B cell (primary cell): Measurements from ENCODE around the gene LSM14B. TPM values are rescaled to one million over a fixed set of nuclear protein-coding genes. Genes with fewer than 3 reads are reported as not detected.

ENCODE experiments used
- ATAC-seq: fragments of 200-7000 bp; cut with Tn5 transposase; one replicate; pipeline ENCODE4 v1.10.0; 2021; ENCODE audit warnings: low read depth, mild to moderate bottlenecking, moderate number of reproducible peaks, moderate library complexity
- CTCF ChIA-PET: fragments of 350-600 bp; sonication (Branson Sonifier 250); formaldehyde crosslinking; loops from one replicate; lab custom pipeline; 2021; ENCODE audit warnings: antibody characterized with exemption, inconsistent platforms; lab: Charles Lee
- POLR2A ChIA-PET: fragments of 350-600 bp; sonication (Branson Sonifier 250); formaldehyde crosslinking; loops from one replicate; lab custom pipeline; 2021; ENCODE audit warnings: antibody characterized with exemption; lab: Charles Lee
- DNase-seq: peaks from one replicate; pipeline ENCODE4 v3.0.0; 2013
- H2AFZ ChIP-seq: 2 replicates; pipeline ENCODE4 v1.6.1; 2012; ENCODE audit warnings: mild to moderate bottlenecking, low read depth, low read length; ENCODE audit not compliant: insufficient read depth, poor library complexity, severe bottlenecking
- H3K27ac ChIP-seq, 2 donors: 1 replicate in 1 of 2; 2 replicates in 1 of 2; pipeline ENCODE4 v1.5.1; 2012 to 2013; ENCODE audit warnings: low read length in 2 of 2, mild to moderate bottlenecking in 2 of 2, moderate library complexity in 1 of 2
- H3K27me3 ChIP-seq, 4 experiments: fragments of 200-600 bp in 1 of 4; sonication (generic) in 1 of 4; replicated peaks in 1 of 4; 1 replicate in 2 of 4; 2 replicates in 2 of 4; pipeline versions ENCODE4 v1.6.1 to v1.7.0; 2013 to 2016; ENCODE audit warnings: low read length in 3 of 4, mild to moderate bottlenecking in 2 of 4, mixed read lengths in 1 of 4, moderate library complexity in 1 of 4; ENCODE audit not compliant: insufficient read depth in 4 of 4, control insufficient read depth in 3 of 4; ENCODE audit errors: control extremely low read depth in 1 of 4
- H3K36me3 ChIP-seq, 2 experiments: replicated peaks in 1 of 2; 1 replicate in 1 of 2; 2 replicates in 1 of 2; pipeline versions ENCODE4 v1.6.1 to v1.7.1; 2013; ENCODE audit warnings: low read length in 1 of 2; ENCODE audit not compliant: insufficient read depth in 2 of 2, control insufficient read depth in 1 of 2; ENCODE audit errors: control extremely low read depth in 1 of 2, extremely low read depth in 1 of 2
- H3K4me1 ChIP-seq, 2 donors: fragments of 200-600 bp in 1 of 2; sonication (generic) in 1 of 2; 1 replicate in 1 of 2; 2 replicates in 1 of 2; pipeline versions ENCODE4 v1.5.1 to v1.6.1; 2013 to 2017; ENCODE audit warnings: low read length in 2 of 2; ENCODE audit not compliant: control insufficient read depth in 2 of 2, insufficient read depth in 2 of 2
- H3K4me2 ChIP-seq: replicated peaks from 2 replicates; pipeline ENCODE3; 2012; ENCODE audit warnings: mild to moderate bottlenecking, low read depth, low read length; ENCODE audit not compliant: poor library complexity, severe bottlenecking
- H3K4me3 ChIP-seq, 5 experiments: fragments of 200-600 bp in 1 of 5; sonication (generic) in 1 of 5; 1 replicate in 3 of 5; 2 replicates in 2 of 5; pipeline versions ENCODE4 v1.5.1 to v1.7.0; 2011 to 2016; ENCODE audit warnings: low read length in 4 of 5, mild to moderate bottlenecking in 4 of 5, low read depth in 2 of 5, control low read depth in 1 of 5, moderate library complexity in 1 of 5; ENCODE audit not compliant: insufficient read depth in 1 of 5; ENCODE audit errors: control extremely low read depth in 1 of 5, extremely low read depth in 1 of 5
- H3K79me2 ChIP-seq: fragments of 200-600 bp; sonication (generic); one replicate; pipeline ENCODE4 v1.6.0; 2016; ENCODE audit warnings: low read length; ENCODE audit not compliant: control insufficient read depth, insufficient read depth
- H3K9ac ChIP-seq: fragments of 200-600 bp; sonication (generic); 2 replicates; pipeline ENCODE4 v1.6.1; 2017; ENCODE audit warnings: mild to moderate bottlenecking, low read length, moderate library complexity
- H3K9me3 ChIP-seq, 3 donors: one replicate each; pipeline versions ENCODE4 v1.6.1 to v1.7.1; 2013; ENCODE audit warnings: low read length in 2 of 3; ENCODE audit not compliant: control insufficient read depth in 2 of 3, insufficient read depth in 1 of 3; ENCODE audit errors: control extremely low read depth in 1 of 3
- H4K20me1 ChIP-seq: 2 replicates; pipeline ENCODE4 v1.6.0; 2012; ENCODE audit warnings: mild to moderate bottlenecking, low read length; ENCODE audit not compliant: insufficient read depth, control insufficient read depth, poor library complexity, severe bottlenecking
- H3K27ac Mint-ChIP-seq: one replicate; pipeline ENCODE4 v1.8.0; 2021; ENCODE audit warnings: mixed read lengths
- H3K27me3 Mint-ChIP-seq: one replicate; pipeline ENCODE4 v1.8.0; 2021; ENCODE audit warnings: mixed read lengths
- H3K4me1 Mint-ChIP-seq: one replicate; pipeline ENCODE4 v1.8.0; 2021; ENCODE audit warnings: mixed read lengths
- H3K4me3 Mint-ChIP-seq: one replicate; pipeline ENCODE4 v1.8.0; 2021; ENCODE audit warnings: mixed read lengths
- H3K9me3 Mint-ChIP-seq: one replicate; pipeline ENCODE4 v1.8.0; 2022; ENCODE audit warnings: mixed read lengths; ENCODE audit not compliant: insufficient read depth
- EZH2 ChIP-seq: IDR thresholded peaks from 2 replicates; pipeline ENCODE4 v1.6.1; 2012; ENCODE audit warnings: borderline replicate concordance, low read depth, mild to moderate bottlenecking, moderate library complexity, low read length; ENCODE audit not compliant: insufficient read depth, poor library complexity, severe bottlenecking
- WGBS: methylation state at CpG from one replicate; pipeline ENCODE4 v1.1.5; 2013; ENCODE audit warnings: missing lambda C conversion rate; ENCODE audit not compliant: insufficient coverage; 5-methylcytosine and 5-hydroxymethylcytosine counted together
- intact Hi-C: fragments of 100-400 bp; cut with micrococcal nuclease; formaldehyde crosslinking; loops from one replicate; pipeline ENCODE4 v1.10.0; 2022
- polyA plus RNA-seq: library from polyadenylated mRNA; depleted of rRNA; stranded (reverse); fragments of >200 nt; gene quantifications from 2 replicates; pipeline ENCODE4 v1.2.3, GENCODE V29; 2012
- total RNA-seq, 2 donors: library from RNA; stranded (reverse); fragments of 120-200 nt in 1 of 2; gene quantifications; 1 replicate in 1 of 2; 2 replicates in 1 of 2; pipeline versions ENCODE4 v1.2.3 to v1.2.4, GENCODE V29; 2013 to 2022
- TF ChIP-seq, protein P1 (sequence below): fragments of 200-600 bp; IDR thresholded peaks from one replicate; pipeline ENCODE4 v1.8.0; 2022; ENCODE audit warnings: antibody characterized with exemption, mild to moderate bottlenecking

The LSM14B gene
- total and polyA plus RNA-seq, 2 donors (not counting 1 experiment from before 2014, with no cell fraction given): 26.8 to 52.8 TPM

DNA sequence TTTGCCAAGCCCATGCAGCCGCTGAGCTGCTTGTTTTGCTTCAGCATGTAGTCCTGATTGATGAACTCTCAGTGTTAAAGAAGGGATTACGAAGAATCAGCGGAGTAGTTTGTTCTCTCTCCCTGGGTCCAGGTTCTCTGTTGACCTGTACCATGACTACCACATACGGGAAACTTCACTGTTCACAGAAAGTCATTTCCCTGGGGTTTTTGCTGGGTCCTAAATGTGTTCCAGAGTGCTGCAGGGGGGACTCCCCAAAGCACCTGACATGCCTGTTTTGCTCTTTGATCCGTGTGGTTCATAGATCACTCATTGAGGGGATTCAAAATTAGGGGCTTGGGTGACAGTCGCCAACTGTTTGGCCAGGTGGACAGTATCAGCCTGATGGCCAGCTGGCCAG, 5.5 kb downstream of the LSM14B start:
- intact Hi-C loops: loop anchor here (10.0 kb wide), 1 partner anchor 257 kb away; the partner anchor contains the start of gene RPS21
- H3K4me1 Mint-ChIP-seq: peaks cover 38% of the 10 kb centered on the region

DNA sequence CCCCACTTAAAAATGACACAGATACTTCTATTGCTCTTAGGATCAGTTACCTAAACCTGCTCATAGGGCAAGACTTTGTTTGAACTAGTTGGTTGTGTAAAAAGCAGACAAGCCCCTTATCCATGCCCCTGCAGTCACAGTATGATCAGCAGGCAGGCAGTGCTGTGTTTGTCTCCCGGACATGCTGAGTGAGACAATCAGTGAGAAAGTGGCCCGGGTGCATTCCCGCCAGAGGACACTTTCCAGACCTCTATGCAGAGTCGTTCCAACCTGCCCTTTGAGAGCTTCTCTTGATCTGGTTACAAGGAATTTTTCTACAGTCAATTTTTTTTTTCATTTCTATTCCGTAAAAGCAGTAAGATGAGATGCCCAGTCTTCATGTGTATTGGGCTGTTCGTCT, 6.2 kb downstream of the LSM14B start:
- 100% methylated on average over 4 of the region's 6 CpGs for WGBS
- CTCF ChIA-PET: interaction anchor here (0.8 kb wide), 1 partner anchor 118 kb away, joined by 4 read pairs; no protein-coding TSS in a partner anchor
- intact Hi-C loops: loop anchor here (10.0 kb wide), 1 partner anchor 256 kb away; the partner anchor contains the start of gene RPS21
- H3K4me2 ChIP-seq: no peak overlapping the region
- peaks cover 73% of the 10 kb centered on the region for H3K79me2 ChIP-seq
- Mint-ChIP-seq H3K27me3 (no peaks in the 10 kb centered on the region), H3K4me3 (no peak overlapping the region), H3K27ac (no peak overlapping the region), H3K9me3 (no peaks in the 10 kb centered on the region), H3K4me1 (peaks cover 34% of the 10 kb centered on the region)
- peaks cover 11 to 29% of the 10 kb centered on the region in 2 donors for H3K4me1 ChIP-seq
- H3K9ac ChIP-seq: no peak overlapping the region
- H3K27me3 ChIP-seq: no peaks in the 10 kb centered on the region
- peaks cover 72% of the 10 kb centered on the region for H4K20me1 ChIP-seq
- POLR2A ChIA-PET: no interaction called here
- DNase-seq: no peak
- H3K4me3 ChIP-seq: no peak overlapping the region
- no peak overlapping the region for H2AFZ ChIP-seq
- ATAC-seq: no peak
- TF ChIP-seq, protein P1, sequence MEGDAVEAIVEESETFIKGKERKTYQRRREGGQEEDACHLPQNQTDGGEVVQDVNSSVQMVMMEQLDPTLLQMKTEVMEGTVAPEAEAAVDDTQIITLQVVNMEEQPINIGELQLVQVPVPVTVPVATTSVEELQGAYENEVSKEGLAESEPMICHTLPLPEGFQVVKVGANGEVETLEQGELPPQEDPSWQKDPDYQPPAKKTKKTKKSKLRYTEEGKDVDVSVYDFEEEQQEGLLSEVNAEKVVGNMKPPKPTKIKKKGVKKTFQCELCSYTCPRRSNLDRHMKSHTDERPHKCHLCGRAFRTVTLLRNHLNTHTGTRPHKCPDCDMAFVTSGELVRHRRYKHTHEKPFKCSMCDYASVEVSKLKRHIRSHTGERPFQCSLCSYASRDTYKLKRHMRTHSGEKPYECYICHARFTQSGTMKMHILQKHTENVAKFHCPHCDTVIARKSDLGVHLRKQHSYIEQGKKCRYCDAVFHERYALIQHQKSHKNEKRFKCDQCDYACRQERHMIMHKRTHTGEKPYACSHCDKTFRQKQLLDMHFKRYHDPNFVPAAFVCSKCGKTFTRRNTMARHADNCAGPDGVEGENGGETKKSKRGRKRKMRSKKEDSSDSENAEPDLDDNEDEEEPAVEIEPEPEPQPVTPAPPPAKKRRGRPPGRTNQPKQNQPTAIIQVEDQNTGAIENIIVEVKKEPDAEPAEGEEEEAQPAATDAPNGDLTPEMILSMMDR: no peak
- TF ChIP-seq EZH2: no peak
- H3K27ac ChIP-seq: no peak overlapping the region
- H3K9me3 ChIP-seq: no peaks in the 10 kb centered on the region
- peaks cover 0 to 81% of the 10 kb centered on the region in 2 experiments for H3K36me3 ChIP-seq

More for the DNA sequence above, 5.5 kb downstream of the LSM14B start:
- H3K4me1 ChIP-seq: peaks cover 16 to 28% of the 10 kb centered on the region in 2 donors
- Mint-ChIP-seq H3K9me3 (no peaks in the 10 kb centered on the region), H3K27ac (no peak overlapping the region), H3K27me3 (no peaks in the 10 kb centered on the region), H3K4me3 (no peak overlapping the region)
- 90% methylated on average over 5 of the region's 6 CpGs for WGBS
- H4K20me1 ChIP-seq: peaks cover 70% of the 10 kb centered on the region
- TF ChIP-seq, protein P1: no peak
- TF ChIP-seq EZH2: no peak
- H3K4me3 ChIP-seq: no peak overlapping the region
- DNase-seq (no peak), ATAC-seq (no peak)
- POLR2A ChIA-PET: no interaction called here
- H3K27ac ChIP-seq: no peak overlapping the region
- CTCF ChIA-PET: interaction anchor here (0.8 to 2.2 kb wide), 3 partner anchors 8 to 117 kb away, joined by 4 to 10 read pairs (median 5); no protein-coding TSS in a partner anchor
- no peak overlapping the region for H2AFZ ChIP-seq
- H3K27me3 ChIP-seq: no peaks in the 10 kb centered on the region
- H3K9ac ChIP-seq: no peak overlapping the region
- H3K9me3 ChIP-seq: no peaks in the 10 kb centered on the region
- H3K79me2 ChIP-seq: peaks cover 76% of the 10 kb centered on the region
- peaks cover 0 to 74% of the 10 kb centered on the region in 2 experiments for H3K36me3 ChIP-seq
- no peak overlapping the region for H3K4me2 ChIP-seq
